K562 (cell line): ENCODE measurements around the gene NRP2. TPM values are rescaled to one million over a fixed set of nuclear protein-coding genes. Genes with fewer than 3 reads are reported as not detected.

Source experiments
- ATAC-seq: fragments of 200-7000 bp; cut with Tn5 transposase; 3 replicates; pipeline ENCODE4 v1.9.1; 2020; ENCODE audit warnings: moderate library complexity
- BruUV-seq: library from RNA; stranded (reverse); fragments of 400-500 nt; replicated peaks from 2 replicates; lab custom pipeline; 2021; lab: Mats Ljungman, UMichigan
- CTCF ChIA-PET: fragments of 300-600 bp; formaldehyde crosslinking; extraction: SDS; loops from one replicate; lab custom pipeline; 2021; ENCODE audit warnings: low intra/inter-chr PET ratio; lab: Yijun Ruan, JAX
- POLR2A ChIA-PET: fragments of 300-600, 350-650 bp; sonication (Branson Sonifier 250); formaldehyde crosslinking; extraction: SDS; loops from one replicate; lab custom pipeline; 2021; ENCODE audit warnings: antibody characterized with exemption, inconsistent platforms; lab: Yijun Ruan, JAX
- DNase-seq, 4 experiments: peaks; one replicate each; pipeline versions ENCODE4 v3.0.0 to v3.0.0-alpha.2; 2011 to 2018; ENCODE audit warnings: low spot score in 3 of 4, mixed read lengths in 3 of 4; ENCODE audit errors: extremely low read depth in 1 of 4
- FAIRE-seq: peaks from 2 replicates; lab custom pipeline; 2011; peaks lifted over from hg19 to GRCh38; lab: Jason Lieb, UNC
- H2AFZ ChIP-seq: 2 replicates; pipeline ENCODE4 v1.6.0; 2011; ENCODE audit warnings: low read depth, low read length, control low read depth, inconsistent platforms
- H3K27ac ChIP-seq: fragments of 200-600 bp; 3 replicates; pipeline ENCODE4 v1.8.0; 2011; ENCODE audit warnings: low read depth, mild to moderate bottlenecking, control low read depth, inconsistent platforms, low read length, moderate library complexity, mixed read lengths; ENCODE audit errors: extremely low read depth
- H3K27me3 ChIP-seq, 2 experiments: fragments of 300-600 bp in 1 of 2; 2 replicates in 1 of 2; 3 replicates in 1 of 2; pipeline versions ENCODE4 v1.6.0 to v1.8.0; 2011; ENCODE audit warnings: inconsistent platforms in 2 of 2, low read length in 2 of 2, mild to moderate bottlenecking in 1 of 2, mixed read lengths in 1 of 2, moderate library complexity in 1 of 2; ENCODE audit not compliant: control insufficient read depth in 2 of 2, insufficient read depth in 2 of 2
- H3K36me3 ChIP-seq: fragments of 300-600 bp; 3 replicates; pipeline ENCODE4 v1.8.0; 2011; ENCODE audit warnings: mild to moderate bottlenecking, low read length, inconsistent platforms; ENCODE audit not compliant: control insufficient read depth, insufficient read depth
- H3K4me1 ChIP-seq, 2 experiments: fragments of 200-600 bp in 1 of 2; replicated peaks in 1 of 2; 2 replicates in 1 of 2; 3 replicates in 1 of 2; pipeline versions ENCODE4 v1.5.1 to v1.8.0; 2011; ENCODE audit warnings: inconsistent platforms in 2 of 2, low read length in 2 of 2, mild to moderate bottlenecking in 1 of 2, mixed read lengths in 1 of 2, moderate library complexity in 1 of 2; ENCODE audit not compliant: control insufficient read depth in 2 of 2, insufficient read depth in 2 of 2
- H3K4me2 ChIP-seq: 2 replicates; pipeline ENCODE4 v1.6.1; 2011; ENCODE audit warnings: low read length, control low read depth, inconsistent platforms, mixed read lengths; ENCODE audit not compliant: insufficient read depth
- H3K4me3 ChIP-seq: fragments of 200-600 bp; sonication (generic), shearing (Covaris generic); 2 replicates; pipeline ENCODE4 v1.5.1; 2016; ENCODE audit warnings: control low read depth, inconsistent platforms
- H3K79me2 ChIP-seq: fragments of 200-600 bp; 3 replicates; pipeline ENCODE4 v1.8.0; 2011; ENCODE audit warnings: low read length, inconsistent platforms; ENCODE audit not compliant: control insufficient read depth, insufficient read depth
- H3K9ac ChIP-seq, 2 experiments: 2 replicates each; pipeline versions ENCODE4 v1.6.0 to v1.6.1; 2011; ENCODE audit warnings: low read depth in 2 of 2, low read length in 2 of 2, control low read depth in 1 of 2, inconsistent platforms in 1 of 2, mild to moderate bottlenecking in 1 of 2, mixed read lengths in 1 of 2; ENCODE audit not compliant: insufficient read depth in 1 of 2
- H3K9me1 ChIP-seq: one replicate; pipeline ENCODE4 v1.6.0; 2011; ENCODE audit warnings: inconsistent platforms, mild to moderate bottlenecking, low read length, moderate library complexity; ENCODE audit not compliant: control insufficient read depth, insufficient read depth
- H3K9me3 ChIP-seq: replicated peaks from 2 replicates; pipeline ENCODE4 v1.5.1; 2011; ENCODE audit warnings: low read depth, low read length, inconsistent platforms; ENCODE audit not compliant: control insufficient read depth, insufficient read depth
- H4K20me1 ChIP-seq: replicated peaks from 2 replicates; pipeline ENCODE4 v1.6.1; 2011; ENCODE audit warnings: low read length, inconsistent platforms, mixed read lengths; ENCODE audit not compliant: control insufficient read depth, insufficient read depth
- ETV6 ChIP-seq, 3 experiments: fragments of 150-350 bp in 1 of 3; sonication (generic) in 1 of 3; formaldehyde crosslinking in 1 of 3; IDR thresholded peaks; 2 replicates each; pipeline versions ENCODE4 v1.6.1 to v1.8.0; 2014 to 2022; ENCODE audit warnings: borderline replicate concordance in 2 of 3, low read depth in 2 of 3, antibody characterized with exemption in 1 of 3, low read length in 1 of 3, mild to moderate bottlenecking in 1 of 3, missing genetic modification reagents in 1 of 3
- GABPA ChIP-seq: fragments of 200-800 bp; sonication (Bioruptor generic); conservative IDR thresholded peaks from 2 replicates; pipeline ENCODE4 v1.6.1; 2016; ENCODE audit warnings: low read depth, missing genetic modification characterization, missing compliant biosample characterization
- GTF2F1 ChIP-seq: IDR thresholded peaks from 2 replicates; pipeline ENCODE4 v1.6.1; 2011; ENCODE audit warnings: low read depth, low read length, improper control_type of control experiment
- KDM1A ChIP-seq, 2 experiments: fragments of 450-650 bp; IDR thresholded peaks; 2 replicates each; pipeline ENCODE4 v1.6.1; 2016; ENCODE audit warnings: mild to moderate bottlenecking in 2 of 2
- PPARD ChIP-seq: fragments of 250-450 bp; sonication (Bioruptor Pico); IDR thresholded peaks from 2 replicates; pipeline ENCODE4 v1.8.0; 2022; ENCODE audit warnings: inconsistent platforms, mild to moderate bottlenecking, moderate library complexity
- RNF219 ChIP-seq: fragments of 250-450 bp; sonication (Bioruptor Pico); IDR thresholded peaks from 2 replicates; pipeline ENCODE4 v1.5.0; 2022; ENCODE audit warnings: mild to moderate bottlenecking
- SP1 ChIP-seq: sonication (generic); formaldehyde crosslinking; IDR thresholded peaks from 2 replicates; pipeline ENCODE4 v1.8.1; 2022; ENCODE audit warnings: mild to moderate bottlenecking, missing genetic modification reagents
- ZC3H11A ChIP-seq: IDR thresholded peaks from 2 replicates; pipeline ENCODE4 v1.6.1; 2012; ENCODE audit warnings: low read depth, low read length, improper control_type of control experiment
- ZMIZ1 ChIP-seq, 2 experiments: fragments of 150-350 bp in 1 of 2; IDR thresholded peaks; 2 replicates each; pipeline ENCODE4 v1.6.1; 2012 to 2016; ENCODE audit warnings: low read depth in 2 of 2, low read length in 2 of 2, mild to moderate bottlenecking in 1 of 2, moderate library complexity in 1 of 2
- ZNF609 ChIP-seq: sonication (generic); formaldehyde crosslinking; IDR thresholded peaks from 2 replicates; pipeline ENCODE4 v1.8.1; 2023; ENCODE audit warnings: missing genetic modification reagents, mild to moderate bottlenecking, borderline replicate concordance
- WGBS: fragments of 100-300 bp; shearing (Covaris generic); methylation state at CpG from one replicate; pipeline ENCODE4 v1.1.6; 2016; ENCODE audit warnings: low coverage, mixed read lengths; ENCODE audit not compliant: insufficient coverage; ENCODE audit errors: missing lambda C conversion rate; 5-methylcytosine and 5-hydroxymethylcytosine counted together
- in situ Hi-C: fragments of 300-500 bp; cut with MboI; formaldehyde crosslinking; loops from 4 replicates; pipeline ENCODE4 v1.15.0; 2018; ENCODE audit warnings: inconsistent platforms, mixed read lengths
- intact Hi-C: fragments of 100-400 bp; cut with micrococcal nuclease; formaldehyde crosslinking; loops from 2 replicates; pipeline ENCODE4 v1.14.2; 2022
- polyA plus RNA-seq, 8 experiments: library from polyadenylated mRNA; depleted of rRNA in 4 of 8; stranded (reverse) in 5 of 8; unstranded in 3 of 8; fragments of >200 nt; fragmentation: Nextera tagmentation in 2 of 8; fragmentation: Illumina TruSeq in 1 of 8; extraction: Ambion mirVana in 2 of 8; extraction: Trizol in 1 of 8; gene quantifications; 2 replicates each; pipeline versions ENCODE4 v1.2.1 to v1.2.3, GENCODE V29; 2011 to 2014; ENCODE audit warnings: inconsistent platforms in 1 of 8, missing spikeins in 1 of 8
- total RNA-seq, 7 experiments: library from RNA; depleted of rRNA in 6 of 7; stranded (reverse); fragments of >200 nt in 6 of 7; fragmentation: Illumina TruSeq in 2 of 7; extraction: Trizol in 2 of 7; gene quantifications; 2 replicates each; pipeline versions ENCODE4 v1.2.1 to v1.2.3, GENCODE V29; 2011 to 2021; ENCODE audit warnings: low replicate concordance in 1 of 7

NRP2 gene
- total and polyA plus RNA-seq, 9 of the 15 experiments (the other 6 are each of a cell fraction or from before 2014, with no cell fraction given): 0.05 to 0.31 (median 0.15) TPM; not detected in 5

- TF ChIP-seq GTF2F1 (no peak), SP1 (no peak)
- TF ChIP-seq, all 486 proteins: peak for 0
Observed at GRCh38 chr2:205769879-205770278, 87.6 kb downstream of the NRP2 start (continued).

GRCh38 chr2:205770577-205770976 is 88.3 kb downstream of the NRP2 start:
- H3K4me3 ChIP-seq: no peak overlapping the region
- no peak for ATAC-seq
- no peak overlapping the region for H3K4me2 ChIP-seq
- H3K9ac ChIP-seq: no peak overlapping the region
- no TSS peak for BruUV-seq
- H3K36me3 ChIP-seq: no peaks in the 10 kb centered on the region
- no peak overlapping the region for H3K27ac ChIP-seq
- ChIA-PET POLR2A (no interaction called here), CTCF (no interaction called here)
- intact Hi-C loops (no loop called here), in situ Hi-C loops (no loop called here)
- no peaks in the 10 kb centered on the region for H4K20me1 ChIP-seq
- 0% methylated on average over 7 of the region's 7 CpGs for WGBS
- DNase-seq: no peak
- FAIRE-seq: no peak
- H2AFZ ChIP-seq: no peak overlapping the region
- no peaks in the 10 kb centered on the region for H3K4me1 ChIP-seq
- H3K9me3 ChIP-seq: no peaks in the 10 kb centered on the region
- peaks cover 0 to 20% of the 10 kb centered on the region in 2 experiments; a peak in 3 of 5 replicates for H3K27me3 ChIP-seq
- no peaks in the 10 kb centered on the region for H3K79me2 ChIP-seq
- no peaks in the 10 kb centered on the region for H3K9me1 ChIP-seq
- TF ChIP-seq GABPA: no peak
- no peak for TF ChIP-seq RNF219 (CRISPR knock-in tag)
- TF ChIP-seq ZNF609 (CRISPR knock-in tag): no peak
- TF ChIP-seq ZC3H11A: no peak
- TF ChIP-seq KDM1A (IDR thresholded peaks at IDR 0.05): no peak
- no peak for TF ChIP-seq PPARD
- TF ChIP-seq ETV6 (IDR thresholded peaks at IDR 0.05; ENCODE audit: borderline replicate concordance in 1 of 2, low read depth in 2 of 2, low read length in 1 of 2): no peak
- TF ChIP-seq ETV6 (CRISPR knock-in tag; IDR thresholded peaks at IDR 0.05; ENCODE audit: borderline replicate concordance): no peak
- no peak for TF ChIP-seq ZMIZ1 (IDR thresholded peaks at IDR 0.05; ENCODE audit: low read depth in 2 of 2, low read length in 2 of 2)
